Measurements from ENCODE around the gene ENKD1.

Gene ENKD1

GRCh38 chr16:67678354-67679023 is 11.9 kb upstream of the ENKD1 start:
- DNase-seq: no peak

DNA sequence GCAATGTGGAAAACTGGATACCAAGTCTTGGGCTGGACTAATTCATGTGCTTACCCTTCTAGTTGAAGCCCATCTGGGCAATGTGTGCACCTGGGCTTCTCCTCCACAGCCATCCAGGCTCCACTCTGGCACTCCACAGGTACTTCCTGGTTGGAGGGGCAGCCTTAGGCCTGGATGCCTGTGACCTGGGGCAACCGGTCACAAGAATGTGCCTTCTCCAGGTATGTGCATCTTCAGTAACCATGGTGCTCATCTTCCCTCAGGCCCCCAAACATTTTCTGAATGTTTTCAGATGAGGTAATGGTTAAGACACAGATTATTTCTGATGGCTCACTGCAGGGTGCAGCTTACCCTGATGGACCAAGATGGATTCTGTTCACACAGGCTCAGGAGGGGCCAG is 11.2 kb upstream of the ENKD1 start:
- DNase-seq: no peak

DNA sequence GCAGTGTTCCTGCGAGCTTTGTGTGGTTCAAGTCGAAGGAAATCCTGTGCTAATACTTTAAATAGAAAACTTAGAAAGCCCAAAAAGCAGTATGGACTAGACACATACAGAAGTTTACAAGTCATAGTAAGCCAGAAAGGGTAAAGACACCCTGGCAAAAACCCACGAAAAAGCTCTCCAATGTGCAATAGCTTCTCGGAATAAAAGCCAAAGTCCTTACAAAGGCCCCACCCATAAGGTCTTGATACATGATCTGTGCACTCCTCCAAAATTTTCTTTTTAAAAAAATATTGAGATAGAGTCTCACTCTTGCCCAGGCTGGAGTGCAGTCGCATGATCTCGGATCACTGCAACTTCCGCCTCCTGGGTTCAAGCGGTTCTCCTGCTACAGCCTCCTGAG is 10.4 kb upstream of the ENKD1 start:
- DNase-seq: no peak

- DNase-seq: no peak
These were observed 10.0 kb upstream of the ENKD1 start for GRCh38 chr16:67676516-67676915.

DNA sequence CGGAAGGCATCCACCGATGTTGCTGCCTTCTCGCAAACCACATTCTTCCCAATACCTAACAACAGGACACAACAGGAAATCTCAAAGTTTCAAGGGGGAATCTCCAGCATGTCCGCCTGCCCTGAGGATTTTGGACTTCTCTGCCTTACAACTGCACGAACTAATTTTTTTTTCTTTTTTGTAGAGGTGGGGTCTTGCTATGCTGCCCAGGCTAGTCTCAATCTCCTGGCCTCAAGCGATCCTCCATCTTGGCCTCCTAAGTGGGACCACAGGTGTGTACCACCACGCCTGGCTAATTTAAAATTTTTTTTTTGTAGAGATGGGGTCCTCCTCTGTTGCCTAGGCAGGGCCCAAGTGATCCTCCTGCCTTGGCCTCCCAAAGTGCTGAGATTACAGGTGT is 9.4 kb upstream of the ENKD1 start:
- no peak for DNase-seq

GRCh38 chr16:67675579-67675935 is 9.0 kb upstream of the ENKD1 start:
- no peak for DNase-seq

- no peak for DNase-seq
These were observed 8.5 kb upstream of the ENKD1 start for GRCh38 chr16:67674851-67675578.

DNA sequence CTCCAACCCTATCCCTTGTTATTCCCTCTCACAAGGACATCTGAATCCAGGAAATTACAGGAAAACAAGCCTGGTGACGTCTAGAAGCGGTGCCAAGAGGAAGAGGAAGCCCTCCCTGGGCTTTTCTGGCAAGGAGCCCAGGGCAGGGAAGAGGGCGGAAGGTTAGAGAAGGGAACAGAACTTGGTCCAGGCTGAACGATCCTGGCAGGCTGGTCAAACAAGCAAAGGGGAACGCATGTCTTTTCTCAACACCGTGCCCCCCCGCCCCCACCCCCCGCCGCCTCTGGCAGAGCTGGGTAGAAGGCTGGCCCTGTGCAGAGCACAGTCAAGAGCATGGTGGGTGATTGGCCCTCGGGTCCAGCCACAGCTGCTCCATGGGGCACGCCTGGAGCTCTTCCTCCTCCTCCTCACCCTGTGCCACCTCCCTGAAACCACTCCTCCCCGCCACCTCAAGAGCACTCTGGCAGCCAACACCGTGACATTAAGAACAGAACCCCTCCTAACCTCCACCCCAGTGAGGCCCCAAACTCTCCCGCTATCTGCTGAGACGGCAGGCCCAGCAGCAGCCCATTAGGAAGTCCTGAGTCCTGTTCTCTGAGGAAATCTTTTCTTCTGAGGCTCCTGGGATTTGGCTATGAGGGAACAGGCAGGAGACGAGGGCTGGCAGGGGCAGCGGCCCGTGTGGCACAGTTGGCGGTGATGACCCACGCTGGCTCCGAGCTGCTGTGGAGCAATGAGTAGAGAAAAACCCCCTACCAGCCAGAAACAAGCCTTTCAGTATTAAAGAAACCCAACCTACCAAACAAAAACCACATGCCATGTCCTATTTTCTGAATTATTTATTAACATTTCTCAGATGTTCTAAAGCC is 7.4 kb upstream of the ENKD1 start:
- DNase-seq: peak; percentile 27

GRCh38 chr16:67672739-67673662 is 6.5 kb upstream of the ENKD1 start:
- DNase-seq: peak; percentile 58

DNA sequence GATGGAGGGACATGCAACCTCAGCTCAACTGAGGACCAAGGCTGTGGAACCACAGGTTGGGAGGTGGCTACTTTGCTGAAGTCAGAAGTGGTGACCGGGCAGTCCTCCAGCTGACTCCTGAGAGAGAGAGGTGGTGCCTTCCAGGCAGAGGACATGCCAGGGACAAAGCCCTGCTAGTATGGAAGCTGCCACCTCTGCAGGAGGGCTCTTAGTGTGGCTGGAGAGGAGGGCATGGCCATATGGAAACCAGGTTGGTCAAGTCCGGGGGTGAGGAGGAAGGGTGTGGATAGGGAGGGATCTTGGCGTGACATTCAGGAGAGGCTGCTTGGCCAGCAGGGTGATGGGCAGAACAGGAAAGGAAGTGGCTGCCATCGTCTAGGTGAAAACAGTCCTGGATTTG is 5.8 kb upstream of the ENKD1 start:
- no peak for DNase-seq

- no peak for DNase-seq
These were observed 3.0 kb upstream of the ENKD1 start for GRCh38 chr16:67669499-67670101.

- DNase-seq: no peak
These were observed 2.1 kb upstream of the ENKD1 start for GRCh38 chr16:67668495-67669157.

- peak; percentile 92 for DNase-seq
These were observed 1.4 kb upstream of the ENKD1 start for GRCh38 chr16:67667817-67668494.

DNA sequence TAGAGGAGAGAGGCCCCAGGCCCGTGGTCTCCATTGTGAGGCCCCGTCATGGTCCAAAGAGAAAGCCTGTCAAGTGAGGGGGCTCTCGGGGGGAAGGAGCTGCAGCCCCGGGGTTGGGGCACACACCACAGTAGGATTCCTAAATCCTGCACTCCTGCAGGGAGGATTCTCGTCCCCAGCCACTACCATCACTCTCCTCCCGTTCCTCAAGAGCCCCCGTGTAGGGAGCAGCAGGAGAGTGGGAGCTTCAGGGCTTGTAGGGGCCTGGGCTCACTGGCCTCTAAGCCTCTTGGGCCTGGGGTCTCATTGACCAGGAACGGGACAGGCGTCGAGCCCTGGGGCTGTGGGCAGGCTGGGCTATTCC is 885 bp upstream of the ENKD1 start:
- DNase-seq: no peak

DNA sequence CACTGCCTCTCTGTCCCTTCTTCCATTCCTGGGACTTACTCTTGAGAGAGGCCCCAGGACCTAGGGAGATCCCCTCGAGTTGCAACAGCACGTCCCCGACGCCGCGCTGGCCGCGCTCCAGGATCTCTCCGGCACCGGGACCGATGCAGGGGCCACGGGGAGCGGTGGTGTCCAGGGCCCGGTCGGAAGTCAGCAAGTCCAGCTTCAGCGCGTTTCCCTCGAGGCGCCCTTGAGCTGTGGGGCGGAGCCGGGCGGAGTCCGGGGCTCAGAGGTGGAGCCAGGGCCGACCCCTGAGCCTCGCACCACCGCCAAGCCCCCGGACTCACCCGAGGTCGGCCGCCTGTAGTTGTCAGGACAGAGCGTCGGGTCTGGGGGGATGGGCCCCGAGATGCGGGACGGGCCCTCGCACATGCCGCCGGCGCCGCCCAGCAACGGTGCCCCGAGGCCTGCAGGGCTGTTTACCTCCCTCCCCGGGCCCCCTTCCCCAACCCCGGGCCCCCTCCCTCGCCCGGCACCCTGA is 458 bp downstream of the ENKD1 start:
- DNase-seq: no peak

DNA sequence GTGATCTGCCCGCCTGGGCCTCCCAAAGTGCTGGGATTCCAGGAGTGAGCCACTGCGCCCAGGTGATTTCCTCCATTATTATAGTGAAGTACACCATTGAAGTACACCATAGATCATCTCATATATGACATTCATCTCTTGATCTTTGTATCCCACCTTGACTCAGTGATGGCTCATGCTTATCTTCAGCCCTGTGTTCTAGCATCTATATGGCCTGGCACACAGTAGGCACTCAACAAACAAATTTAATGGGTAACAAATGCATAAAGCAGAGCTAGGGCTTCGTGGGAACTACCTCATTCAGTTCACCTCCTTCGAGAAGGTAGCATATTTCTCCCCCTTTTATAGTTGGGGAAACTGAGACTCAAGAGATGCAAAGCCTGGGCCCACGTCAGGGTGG is 952 bp downstream of the ENKD1 start:
- DNase-seq: no peak

GRCh38 chr16:67664871-67665270 is 1.7 kb downstream of the ENKD1 start:
- DNase-seq: no peak

- DNase-seq: no peak
These were observed 2.3 kb downstream of the ENKD1 start for GRCh38 chr16:67664258-67664657.

GRCh38 chr16:67663877-67664222 is 2.7 kb downstream of the ENKD1 start:
- no peak for DNase-seq

DNA sequence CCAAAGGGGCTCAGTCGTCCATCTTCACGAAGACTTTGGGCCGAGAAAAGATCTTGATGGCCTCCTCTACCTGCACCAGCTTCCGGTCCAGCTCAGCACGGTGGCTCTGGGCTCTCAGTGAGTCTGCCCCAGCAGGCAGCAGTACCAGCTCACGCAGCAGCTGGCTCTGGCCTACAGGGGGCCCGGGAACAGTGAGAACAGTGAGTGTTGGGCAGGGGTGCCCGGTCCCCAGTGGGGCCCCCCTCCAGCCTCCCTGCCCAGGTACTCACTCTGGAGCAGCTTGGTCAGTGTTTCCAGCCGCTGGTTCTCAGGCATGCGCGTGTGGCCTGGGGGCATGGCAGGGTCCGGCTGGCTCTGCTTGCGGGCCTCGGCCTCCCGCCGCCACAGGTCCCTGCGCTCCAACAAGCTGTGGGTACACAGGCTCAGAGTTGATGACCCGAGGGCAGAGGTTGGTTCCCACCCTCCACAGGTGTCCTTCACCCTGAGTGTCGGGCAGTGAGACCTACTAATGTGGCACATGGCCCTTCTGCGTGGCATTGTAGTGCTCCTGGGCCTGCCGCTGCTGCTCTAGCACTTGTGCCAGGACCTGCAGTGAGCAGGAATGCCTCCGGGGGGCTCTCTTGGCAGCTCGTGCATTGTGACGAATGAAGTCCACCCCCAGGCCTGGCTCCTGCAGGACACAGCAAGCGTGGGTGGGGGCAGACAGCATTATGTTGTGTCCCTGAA is 3.2 kb downstream of the ENKD1 start:
- DNase-seq: no peak

GRCh38 chr16:67662653-67663010 is 3.9 kb downstream of the ENKD1 start:
- DNase-seq: no peak
